HepG2 (cell line): Measurements from ENCODE around the gene CTRL. TPM values are rescaled to one million over a fixed set of nuclear protein-coding genes. Genes with fewer than 3 reads are reported as not detected.
A peak's percentile ranks its signal among the peaks of the same experiment; 100 is the strongest.

ENCODE experiments used
- ADNP ChIP-seq: sonication (generic); formaldehyde crosslinking; IDR thresholded peaks from 2 replicates; pipeline ENCODE4 v1.4.0; 2020; ENCODE audit warnings: missing genetic modification reagents
- AGO1 ChIP-seq: fragments of 200-400 bp; formaldehyde crosslinking; IDR thresholded peaks from 2 replicates; pipeline ENCODE4 v1.6.1; 2017; ENCODE audit warnings: mild to moderate bottlenecking, low read depth, low read length, moderate library complexity; ENCODE audit not compliant: poor library complexity, severe bottlenecking
- CHD2 ChIP-seq: IDR thresholded peaks from 2 replicates; pipeline ENCODE4 v1.6.1; 2011; ENCODE audit warnings: low read depth, low read length, improper control_type of control experiment
- GTF2F1 ChIP-seq: fragments of 150-350 bp; IDR thresholded peaks from 2 replicates; pipeline ENCODE4 v1.6.1; 2014; ENCODE audit warnings: low read length
- MIXL1 ChIP-seq: IDR thresholded peaks from 2 replicates; pipeline ENCODE4 v1.6.1; 2016
- MTF1 ChIP-seq: sonication (generic); formaldehyde crosslinking; IDR thresholded peaks from 2 replicates; pipeline ENCODE4 v1.5.0; 2020; ENCODE audit warnings: missing genetic modification reagents
- MTF2 ChIP-seq: sonication (generic); formaldehyde crosslinking; IDR thresholded peaks from 2 replicates; pipeline ENCODE4 v1.5.0; 2020; ENCODE audit warnings: missing genetic modification reagents, borderline replicate concordance
- PCBP1 ChIP-seq: fragments of 200-400 bp; formaldehyde crosslinking; IDR thresholded peaks from 2 replicates; pipeline ENCODE4 v1.6.1; 2017; ENCODE audit warnings: mild to moderate bottlenecking, low read depth, low read length, borderline replicate concordance
- SOX13 ChIP-seq, 3 experiments: fragments of 450-650 bp in 1 of 3; sonication (generic) in 1 of 3; formaldehyde crosslinking in 1 of 3; IDR thresholded peaks in 2 of 3; conservative IDR thresholded peaks in 1 of 3; 2 replicates each; pipeline versions ENCODE4 v1.5.0 to v1.6.1; 2016 to 2020; ENCODE audit warnings: antibody characterized with exemption in 1 of 3, mild to moderate bottlenecking in 1 of 3, missing compliant biosample characterization in 1 of 3, missing genetic modification reagents in 1 of 3, moderate library complexity in 1 of 3
- SRSF9 ChIP-seq: fragments of 200-400 bp; formaldehyde crosslinking; IDR thresholded peaks from 2 replicates; pipeline ENCODE4 v1.6.1; 2018; ENCODE audit warnings: borderline replicate concordance, mild to moderate bottlenecking, low read depth, low read length; ENCODE audit not compliant: insufficient read depth, poor library complexity, severe bottlenecking
- ZBTB7B ChIP-seq: sonication (generic); formaldehyde crosslinking; IDR thresholded peaks from 2 replicates; pipeline ENCODE4 v1.4.0; 2020; ENCODE audit warnings: missing genetic modification reagents
- ZFP36L1 ChIP-seq: sonication (generic); formaldehyde crosslinking; IDR thresholded peaks from 2 replicates; pipeline ENCODE4 v1.8.0; 2022; ENCODE audit warnings: mild to moderate bottlenecking, missing genetic modification reagents, moderate library complexity
- ZKSCAN1 ChIP-seq: fragments of 150-350 bp; IDR thresholded peaks from 2 replicates; pipeline ENCODE4 v1.6.1; 2014; ENCODE audit warnings: low read length
- ZMAT3 ChIP-seq: sonication (generic); formaldehyde crosslinking; conservative IDR thresholded peaks from 2 replicates; pipeline ENCODE4 v1.7.0; 2021; ENCODE audit warnings: missing genetic modification reagents
- ZNF138 ChIP-seq: sonication (generic); formaldehyde crosslinking; IDR thresholded peaks from 2 replicates; pipeline ENCODE4 v1.5.0; 2020; ENCODE audit warnings: mild to moderate bottlenecking, low read depth, missing genetic modification reagents
- ZNF333 ChIP-seq: sonication (generic); formaldehyde crosslinking; IDR thresholded peaks from 2 replicates; pipeline ENCODE4 v1.4.0; 2020; ENCODE audit warnings: mild to moderate bottlenecking, missing genetic modification reagents, borderline replicate concordance
- polyA plus RNA-seq, 8 experiments: library from polyadenylated mRNA; depleted of rRNA in 3 of 8; stranded (reverse) in 7 of 8; unstranded in 1 of 8; fragments of >200 nt; fragmentation: Illumina TruSeq in 4 of 8; extraction: Trizol in 4 of 8; gene quantifications; 2 replicates each; pipeline versions ENCODE4 v1.2.1 to v1.2.3, GENCODE V29; 2011 to 2016; ENCODE audit warnings: low read depth in 4 of 8, missing spikeins in 1 of 8, mixed read lengths in 1 of 8; ENCODE audit not compliant: insufficient read depth in 1 of 8
- total RNA-seq, 5 experiments: library from RNA; depleted of rRNA; stranded (reverse); fragments of >200 nt; fragmentation: Illumina TruSeq; extraction: Trizol; gene quantifications; 2 replicates each; pipeline ENCODE4 v1.2.3, GENCODE V29; 2016; ENCODE audit warnings: low read depth in 1 of 5
- TF ChIP-seq, protein P1 (sequence below): sonication (generic); formaldehyde crosslinking; IDR thresholded peaks from 2 replicates; pipeline ENCODE4 v1.5.0; 2020; ENCODE audit warnings: missing genetic modification reagents
- TF ChIP-seq, protein P2 (sequence below), 2 experiments: fragments of 450-650 bp in 1 of 2; sonication (generic) in 1 of 2; formaldehyde crosslinking; IDR thresholded peaks; 2 replicates each; pipeline versions ENCODE4 v1.5.0 to v1.8.0; 2020 to 2022; ENCODE audit warnings: mild to moderate bottlenecking in 1 of 2, missing genetic modification reagents in 1 of 2
- TF ChIP-seq, protein P3 (sequence below): sonication (generic); formaldehyde crosslinking; IDR thresholded peaks from 2 replicates; pipeline ENCODE4 v1.4.0; 2020; ENCODE audit warnings: missing genetic modification reagents, borderline replicate concordance
- TF ChIP-seq, protein P4 (sequence below): sonication (generic); formaldehyde crosslinking; IDR thresholded peaks from 2 replicates; pipeline ENCODE4 v1.9.0; 2021; ENCODE audit warnings: missing genetic modification reagents, borderline replicate concordance

CTRL gene
- total and polyA plus RNA-seq, 2 of the 13 experiments (the other 11 are each of a cell fraction or from before 2014, with no cell fraction given) = 1.9 to 2.7 TPM

DNA sequence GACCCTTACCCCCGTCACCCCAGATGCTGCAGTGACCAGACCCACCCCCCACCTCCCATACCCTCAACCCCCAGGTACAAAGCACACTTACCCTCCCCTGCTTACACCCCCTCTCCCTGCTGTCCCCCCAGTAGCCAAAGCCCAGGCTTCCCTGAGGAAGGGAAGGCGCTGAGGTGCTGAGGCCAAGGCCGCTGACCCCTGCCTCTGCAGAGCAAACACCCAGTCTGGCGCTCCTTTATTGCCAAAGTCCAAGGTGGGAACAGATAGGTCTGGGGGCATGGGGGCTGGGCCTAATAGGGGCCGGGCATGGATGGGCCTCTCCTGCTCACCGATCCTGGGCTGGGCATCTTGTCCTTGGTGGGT lies 11.6 kb upstream of the CTRL start (continued):
- TF ChIP-seq SOX13 (IDR thresholded peaks at IDR 0.05) (no peak), SOX13 (CRISPR knock-in tag; conservative IDR thresholded peaks at IDR 0.05 in 1 of 2, IDR thresholded peaks at IDR 0.05 in 1 of 2) (peak in 1 of 2 experiments; percentile 61; a peak in 2 of 4 replicates), AGO1 (no peak), MIXL1 (no peak; the same call in 1 of the 2 replicates), GTF2F1 (no peak), PCBP1 (no peak; the same call in 1 of the 2 replicates), MTF1 (CRISPR knock-in tag) (no peak), ZBTB7B (peak; percentile 95), ZFP36L1 (no peak), CHD2 (no peak), SRSF9 (no peak), ZKSCAN1 (peak; percentile 45; the same call in 1 of the 2 replicates), ADNP (no peak), ZMAT3 (CRISPR knock-in tag) (0 out of 2 replicates have a peak, but pooled peaks have one; percentile 2), ZNF333 (CRISPR knock-in tag) (no peak), ZNF138 (CRISPR knock-in tag) (no peak), MTF2 (CRISPR knock-in tag) (no peak)
- TF ChIP-seq, protein P1, sequence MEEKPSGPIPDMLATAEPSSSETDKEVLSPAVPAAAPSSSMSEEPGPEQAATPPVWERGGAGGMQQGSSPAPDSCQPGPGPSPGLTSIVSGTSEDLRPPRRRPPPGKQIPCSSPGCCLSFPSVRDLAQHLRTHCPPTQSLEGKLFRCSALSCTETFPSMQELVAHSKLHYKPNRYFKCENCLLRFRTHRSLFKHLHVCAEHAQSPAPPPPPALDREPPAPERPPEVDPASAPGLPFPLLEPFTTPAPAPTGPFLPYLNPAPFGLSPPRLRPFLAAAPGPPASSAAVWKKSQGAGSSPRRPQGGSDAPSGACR = peak; percentile 24; the same call in 1 of the 2 replicates
- TF ChIP-seq, protein P2, sequence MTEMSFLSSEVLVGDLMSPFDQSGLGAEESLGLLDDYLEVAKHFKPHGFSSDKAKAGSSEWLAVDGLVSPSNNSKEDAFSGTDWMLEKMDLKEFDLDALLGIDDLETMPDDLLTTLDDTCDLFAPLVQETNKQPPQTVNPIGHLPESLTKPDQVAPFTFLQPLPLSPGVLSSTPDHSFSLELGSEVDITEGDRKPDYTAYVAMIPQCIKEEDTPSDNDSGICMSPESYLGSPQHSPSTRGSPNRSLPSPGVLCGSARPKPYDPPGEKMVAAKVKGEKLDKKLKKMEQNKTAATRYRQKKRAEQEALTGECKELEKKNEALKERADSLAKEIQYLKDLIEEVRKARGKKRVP (CRISPR knock-in tag; IDR thresholded peaks at IDR 0.05) = peak in 1 of 2 experiments; percentile 39; a peak in 1 of 4 replicates
- TF ChIP-seq, protein P3, sequence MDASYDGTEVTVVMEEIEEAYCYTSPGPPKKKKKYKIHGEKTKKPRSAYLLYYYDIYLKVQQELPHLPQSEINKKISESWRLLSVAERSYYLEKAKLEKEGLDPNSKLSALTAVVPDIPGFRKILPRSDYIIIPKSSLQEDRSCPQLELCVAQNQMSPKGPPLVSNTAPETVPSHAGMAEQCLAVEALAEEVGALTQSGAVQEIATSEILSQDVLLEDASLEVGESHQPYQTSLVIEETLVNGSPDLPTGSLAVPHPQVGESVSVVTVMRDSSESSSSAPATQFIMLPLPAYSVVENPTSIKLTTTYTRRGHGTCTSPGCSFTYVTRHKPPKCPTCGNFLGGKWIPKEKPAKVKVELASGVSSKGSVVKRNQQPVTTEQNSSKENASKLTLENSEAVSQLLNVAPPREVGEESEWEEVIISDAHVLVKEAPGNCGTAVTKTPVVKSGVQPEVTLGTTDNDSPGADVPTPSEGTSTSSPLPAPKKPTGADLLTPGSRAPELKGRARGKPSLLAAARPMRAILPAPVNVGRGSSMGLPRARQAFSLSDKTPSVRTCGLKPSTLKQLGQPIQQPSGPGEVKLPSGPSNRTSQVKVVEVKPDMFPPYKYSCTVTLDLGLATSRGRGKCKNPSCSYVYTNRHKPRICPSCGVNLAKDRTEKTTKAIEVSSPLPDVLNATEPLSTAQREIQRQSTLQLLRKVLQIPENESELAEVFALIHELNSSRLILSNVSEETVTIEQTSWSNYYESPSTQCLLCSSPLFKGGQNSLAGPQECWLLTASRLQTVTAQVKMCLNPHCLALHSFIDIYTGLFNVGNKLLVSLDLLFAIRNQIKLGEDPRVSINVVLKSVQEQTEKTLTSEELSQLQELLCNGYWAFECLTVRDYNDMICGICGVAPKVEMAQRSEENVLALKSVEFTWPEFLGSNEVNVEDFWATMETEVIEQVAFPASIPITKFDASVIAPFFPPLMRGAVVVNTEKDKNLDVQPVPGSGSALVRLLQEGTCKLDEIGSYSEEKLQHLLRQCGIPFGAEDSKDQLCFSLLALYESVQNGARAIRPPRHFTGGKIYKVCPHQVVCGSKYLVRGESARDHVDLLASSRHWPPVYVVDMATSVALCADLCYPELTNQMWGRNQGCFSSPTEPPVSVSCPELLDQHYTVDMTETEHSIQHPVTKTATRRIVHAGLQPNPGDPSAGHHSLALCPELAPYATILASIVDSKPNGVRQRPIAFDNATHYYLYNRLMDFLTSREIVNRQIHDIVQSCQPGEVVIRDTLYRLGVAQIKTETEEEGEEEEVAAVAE (CRISPR knock-in tag) = no peak
- TF ChIP-seq, protein P4, sequence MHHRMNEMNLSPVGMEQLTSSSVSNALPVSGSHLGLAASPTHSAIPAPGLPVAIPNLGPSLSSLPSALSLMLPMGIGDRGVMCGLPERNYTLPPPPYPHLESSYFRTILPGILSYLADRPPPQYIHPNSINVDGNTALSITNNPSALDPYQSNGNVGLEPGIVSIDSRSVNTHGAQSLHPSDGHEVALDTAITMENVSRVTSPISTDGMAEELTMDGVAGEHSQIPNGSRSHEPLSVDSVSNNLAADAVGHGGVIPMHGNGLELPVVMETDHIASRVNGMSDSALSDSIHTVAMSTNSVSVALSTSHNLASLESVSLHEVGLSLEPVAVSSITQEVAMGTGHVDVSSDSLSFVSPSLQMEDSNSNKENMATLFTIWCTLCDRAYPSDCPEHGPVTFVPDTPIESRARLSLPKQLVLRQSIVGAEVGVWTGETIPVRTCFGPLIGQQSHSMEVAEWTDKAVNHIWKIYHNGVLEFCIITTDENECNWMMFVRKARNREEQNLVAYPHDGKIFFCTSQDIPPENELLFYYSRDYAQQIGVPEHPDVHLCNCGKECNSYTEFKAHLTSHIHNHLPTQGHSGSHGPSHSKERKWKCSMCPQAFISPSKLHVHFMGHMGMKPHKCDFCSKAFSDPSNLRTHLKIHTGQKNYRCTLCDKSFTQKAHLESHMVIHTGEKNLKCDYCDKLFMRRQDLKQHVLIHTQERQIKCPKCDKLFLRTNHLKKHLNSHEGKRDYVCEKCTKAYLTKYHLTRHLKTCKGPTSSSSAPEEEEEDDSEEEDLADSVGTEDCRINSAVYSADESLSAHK (CRISPR knock-in tag) = no peak
